Breast epithelium (tissue), 4 donors: ENCODE measurements around the gene RNF141. TPM values are rescaled to one million over a fixed set of nuclear protein-coding genes. Genes with fewer than 3 reads are reported as not detected.

ENCODE experiments used
- DNase-seq, 2 donors: peaks; one replicate each; pipeline ENCODE4 v3.0.0-alpha.2; 2019; ENCODE audit warnings: low spot score in 2 of 2
- H3K27ac ChIP-seq, 2 donors: fragments of 200-600 bp; sonication (generic) in 1 of 2; one replicate each; pipeline ENCODE4 v1.5.1; 2016 to 2019; ENCODE audit warnings: mild to moderate bottlenecking in 1 of 2
- H3K27me3 ChIP-seq, 2 donors: fragments of 200-600 bp; sonication (generic) in 1 of 2; one replicate each; pipeline versions ENCODE4 v1.5.1 to v1.6.0; 2017 to 2019; ENCODE audit warnings: control low read depth in 1 of 2, mild to moderate bottlenecking in 1 of 2
- H3K36me3 ChIP-seq: fragments of 200-600 bp; one replicate; pipeline ENCODE4 v1.5.1; 2019
- H3K4me1 ChIP-seq, 2 donors: fragments of 200-600 bp; sonication (generic); one replicate each; pipeline ENCODE4 v1.5.1; 2016 to 2019; ENCODE audit warnings: control low read depth in 1 of 2
- H3K4me3 ChIP-seq, 3 donors: fragments of 200-600 bp; sonication (generic); 1 replicate in 2 of 3; 2 replicates in 1 of 3; pipeline ENCODE4 v1.5.1; 2016 to 2019; ENCODE audit warnings: mild to moderate bottlenecking in 3 of 3, moderate library complexity in 2 of 3
- H3K9me3 ChIP-seq, 2 donors: fragments of 200-600 bp; sonication (generic) in 1 of 2; one replicate each; pipeline ENCODE4 v1.5.1; 2016 to 2019; ENCODE audit warnings: control low read depth in 1 of 2
- POLR2A ChIP-seq: fragments of 450-650 bp; IDR thresholded peaks from one replicate; pipeline ENCODE4 v1.6.1; 2016; ENCODE audit warnings: antibody characterized with exemption, mild to moderate bottlenecking, moderate library complexity
- POLR2AphosphoS5 ChIP-seq, 3 donors: sonication (generic); formaldehyde crosslinking; IDR thresholded peaks; one replicate each; pipeline ENCODE4 v1.6.1; 2017; ENCODE audit warnings: antibody characterized with exemption in 3 of 3
- intact Hi-C: fragments of 100-400 bp; cut with DNase I; formaldehyde crosslinking; loops from one replicate; pipeline ENCODE4 v1.15.1; 2023; ENCODE audit warnings: low total_unique reads
- total RNA-seq, 3 donors: library from RNA; depleted of rRNA; stranded (reverse); fragments of >200 nt; gene quantifications; one replicate each; pipeline ENCODE4 v1.1.0, GENCODE V29; 2016
- TF ChIP-seq, protein P1 (sequence below), 3 donors: fragments of 450-650 bp; IDR thresholded peaks; one replicate each; pipeline ENCODE4 v1.5.1; 2016 to 2017; ENCODE audit warnings: antibody characterized with exemption in 3 of 3, mild to moderate bottlenecking in 3 of 3, moderate library complexity in 3 of 3

RNF141 gene
- total RNA-seq, 3 donors from 2014 or later = 31.1 to 54.1 (median 45.8) TPM

DNA sequence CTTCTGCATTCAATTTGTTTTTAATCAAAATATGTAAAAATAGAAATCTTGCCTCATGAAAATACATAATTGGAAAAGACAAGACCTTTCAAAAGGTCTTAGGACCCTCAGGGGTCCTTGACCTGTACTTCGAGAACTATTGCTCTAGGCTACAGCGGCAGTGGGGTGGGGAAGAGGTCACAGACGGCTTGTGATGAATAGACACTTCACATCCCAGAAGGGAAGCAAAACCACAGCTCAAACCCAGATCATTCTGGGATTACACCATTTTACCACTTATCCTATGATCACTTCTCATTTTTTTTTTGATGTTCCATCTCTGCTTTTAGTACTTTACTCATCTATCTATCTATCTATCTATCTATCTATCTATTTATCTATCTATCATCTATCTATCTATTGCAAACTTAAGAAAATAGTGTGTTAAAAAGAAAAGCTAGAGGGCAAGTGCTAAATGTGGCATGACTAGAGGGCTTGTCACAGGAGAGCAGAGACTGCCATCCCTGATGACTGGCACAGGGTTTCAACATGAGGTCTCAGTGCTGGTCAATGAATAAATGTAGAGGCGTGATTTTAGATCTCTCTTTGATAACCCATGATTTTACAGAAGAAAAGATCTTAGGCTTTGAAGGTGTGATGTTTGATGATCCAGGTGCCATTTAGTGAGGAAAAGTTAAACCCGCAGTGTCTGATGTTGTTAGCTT, 37.1 kb downstream of the RNF141 start:
- Histone ChIP-seq H3K27me3 (no peaks in the 10 kb centered on the region), H3K4me1 (no peaks in the 10 kb centered on the region), H3K36me3 (no peaks in the 10 kb centered on the region), H3K27ac (no peak overlapping the region), H3K4me3 (no peak overlapping the region), H3K9me3 (no peaks in the 10 kb centered on the region)
- DNase-seq = no peak
- TF ChIP-seq POLR2A = no peak
- TF ChIP-seq, protein P1, sequence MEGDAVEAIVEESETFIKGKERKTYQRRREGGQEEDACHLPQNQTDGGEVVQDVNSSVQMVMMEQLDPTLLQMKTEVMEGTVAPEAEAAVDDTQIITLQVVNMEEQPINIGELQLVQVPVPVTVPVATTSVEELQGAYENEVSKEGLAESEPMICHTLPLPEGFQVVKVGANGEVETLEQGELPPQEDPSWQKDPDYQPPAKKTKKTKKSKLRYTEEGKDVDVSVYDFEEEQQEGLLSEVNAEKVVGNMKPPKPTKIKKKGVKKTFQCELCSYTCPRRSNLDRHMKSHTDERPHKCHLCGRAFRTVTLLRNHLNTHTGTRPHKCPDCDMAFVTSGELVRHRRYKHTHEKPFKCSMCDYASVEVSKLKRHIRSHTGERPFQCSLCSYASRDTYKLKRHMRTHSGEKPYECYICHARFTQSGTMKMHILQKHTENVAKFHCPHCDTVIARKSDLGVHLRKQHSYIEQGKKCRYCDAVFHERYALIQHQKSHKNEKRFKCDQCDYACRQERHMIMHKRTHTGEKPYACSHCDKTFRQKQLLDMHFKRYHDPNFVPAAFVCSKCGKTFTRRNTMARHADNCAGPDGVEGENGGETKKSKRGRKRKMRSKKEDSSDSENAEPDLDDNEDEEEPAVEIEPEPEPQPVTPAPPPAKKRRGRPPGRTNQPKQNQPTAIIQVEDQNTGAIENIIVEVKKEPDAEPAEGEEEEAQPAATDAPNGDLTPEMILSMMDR (IDR thresholded peaks at IDR 0.05) = no peak
- intact Hi-C loops = no loop called here

DNA sequence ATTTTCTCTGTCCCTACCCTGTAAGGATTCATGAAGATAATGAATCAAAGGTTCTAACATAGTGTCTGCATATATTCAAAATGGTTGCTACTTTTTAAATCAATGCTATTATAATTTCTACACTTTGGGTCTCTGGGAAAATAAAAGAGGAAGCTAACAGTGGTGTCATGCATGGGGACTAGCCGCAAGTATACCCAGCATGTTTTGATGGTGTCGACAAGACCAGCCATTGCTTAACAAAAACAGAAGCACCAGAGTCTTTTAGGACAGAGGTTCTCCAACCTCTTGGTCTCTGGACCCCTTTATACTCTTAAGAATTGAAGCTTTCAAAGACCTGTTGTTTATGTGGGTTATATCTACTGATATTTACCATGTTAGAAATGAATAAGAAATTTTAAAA, 37.8 kb downstream of the RNF141 start:
- H3K4me3 ChIP-seq = no peak overlapping the region
- no peaks in the 10 kb centered on the region for H3K4me1 ChIP-seq
- no peaks in the 10 kb centered on the region for H3K9me3 ChIP-seq
- no peak for DNase-seq
- no peak for TF ChIP-seq POLR2A
- no peak for TF ChIP-seq POLR2AphosphoS5 (IDR thresholded peaks at IDR 0.05)
- TF ChIP-seq, protein P1 (IDR thresholded peaks at IDR 0.05) = no peak
- no peaks in the 10 kb centered on the region for H3K36me3 ChIP-seq
- intact Hi-C loops = no loop called here
- H3K27me3 ChIP-seq = no peaks in the 10 kb centered on the region
- no peak overlapping the region for H3K27ac ChIP-seq

DNA sequence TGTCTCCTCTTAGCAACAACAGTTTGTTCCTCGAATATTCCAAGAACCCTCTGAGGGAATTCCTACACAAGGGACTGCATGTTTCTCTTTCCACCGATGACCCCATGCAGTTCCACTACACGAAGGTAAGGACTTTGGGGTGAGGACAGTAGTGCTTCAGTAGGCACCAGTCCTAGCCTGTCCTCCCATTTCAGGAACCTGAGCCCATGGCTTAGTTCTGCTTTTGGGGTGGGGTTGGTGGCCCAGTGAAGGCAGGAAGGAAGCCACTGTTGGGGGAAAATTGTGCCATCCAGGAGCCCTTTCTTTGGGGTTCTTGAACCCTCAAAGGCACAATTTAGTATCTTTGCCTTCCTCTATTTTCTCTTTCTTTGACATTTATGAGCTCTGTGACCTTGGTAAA, 38.2 kb downstream of the RNF141 start:
- intact Hi-C loops = no loop called here
- H3K27me3 ChIP-seq = no peaks in the 10 kb centered on the region
- H3K27ac ChIP-seq = no peak overlapping the region
- no peak for DNase-seq
- no peaks in the 10 kb centered on the region for H3K4me1 ChIP-seq
- TF ChIP-seq, protein P1 (IDR thresholded peaks at IDR 0.05) = no peak
- TF ChIP-seq POLR2AphosphoS5 (IDR thresholded peaks at IDR 0.05) (no peak), POLR2A (no peak)
- no peaks in the 10 kb centered on the region for H3K9me3 ChIP-seq
- no peaks in the 10 kb centered on the region for H3K36me3 ChIP-seq
- no peak overlapping the region for H3K4me3 ChIP-seq

DNA sequence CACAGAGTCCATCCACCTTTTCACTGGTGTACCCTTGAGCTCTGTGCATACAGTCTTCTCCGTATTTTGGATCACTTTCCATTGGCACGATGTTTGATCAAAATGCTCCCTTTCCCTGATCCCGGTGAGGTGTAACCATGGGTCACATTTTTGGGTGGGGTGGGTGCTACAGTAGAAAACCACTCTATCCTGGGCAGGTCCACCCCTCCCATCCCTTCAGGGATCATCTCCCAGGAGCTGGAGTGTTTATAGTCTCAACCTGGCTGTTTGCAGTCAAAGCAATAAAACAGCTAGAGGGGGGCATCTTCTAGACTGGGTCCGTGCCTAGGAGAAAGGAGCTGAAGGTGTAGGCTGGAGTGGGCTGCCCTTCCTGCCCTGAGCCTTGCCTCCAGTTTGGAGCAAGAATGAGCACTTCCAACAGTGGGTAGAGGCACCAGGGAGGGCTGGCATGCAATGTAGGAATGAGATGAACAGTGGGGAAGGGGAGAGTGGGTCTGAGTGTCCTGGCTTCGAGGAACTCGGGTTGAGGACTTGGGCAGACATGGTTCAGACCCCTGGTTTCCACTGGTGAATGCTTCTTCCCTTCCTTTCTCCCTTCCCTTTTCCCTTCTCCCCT, 38.8 kb downstream of the RNF141 start:
- H3K4me3 ChIP-seq = no peak overlapping the region
- H3K4me1 ChIP-seq = no peaks in the 10 kb centered on the region
- no peaks in the 10 kb centered on the region for H3K9me3 ChIP-seq
- no peak overlapping the region for H3K27ac ChIP-seq
- intact Hi-C loops = no loop called here
- TF ChIP-seq POLR2A (no peak), POLR2AphosphoS5 (IDR thresholded peaks at IDR 0.05) (no peak)
- TF ChIP-seq, protein P1 (IDR thresholded peaks at IDR 0.05) = no peak
- no peak for DNase-seq
- no peaks in the 10 kb centered on the region for H3K36me3 ChIP-seq
- no peaks in the 10 kb centered on the region for H3K27me3 ChIP-seq
